OCI-LY3 (cell line): Measurements from ENCODE around the gene LBHD1.
A peak's percentile ranks its signal among the peaks of the same experiment; 100 is the strongest.

Experiments
- H2AFZ ChIP-seq: fragments of 200-600, 300-600 bp; shearing (Covaris generic); 2 replicates; pipeline ENCODE4 v1.6.0; 2014; ENCODE audit warnings: antibody characterized with exemption, low read depth, low read length
- H3K27ac ChIP-seq: fragments of 200-600, 300-600 bp; sonication (generic); 2 replicates; pipeline ENCODE4 v1.5.1; 2014; ENCODE audit warnings: mild to moderate bottlenecking, low read length, moderate library complexity, mixed read lengths
- H3K27me3 ChIP-seq: fragments of 200-600, 300-600 bp; sonication (generic); 2 replicates; pipeline ENCODE4 v1.6.1; 2014; ENCODE audit warnings: low read depth, low read length, mixed read lengths
- H3K36me3 ChIP-seq: fragments of 200-600, 300-600 bp; sonication (generic); replicated peaks from 2 replicates; pipeline ENCODE3; 2014; ENCODE audit warnings: low read depth, low read length, mixed read lengths
- H3K4me1 ChIP-seq: fragments of 300-600, 200-600 bp; sonication (generic); 2 replicates; pipeline ENCODE4 v1.6.1; 2014; ENCODE audit warnings: low read length, mixed read lengths
- H3K4me2 ChIP-seq: fragments of 200-600, 300-600 bp; sonication (generic); 2 replicates; pipeline ENCODE4 v1.6.1; 2014; ENCODE audit warnings: low read length, mixed read lengths
- H3K4me3 ChIP-seq: fragments of 300-600, 200-600 bp; sonication (generic); 2 replicates; pipeline ENCODE4 v1.5.1; 2014; ENCODE audit warnings: antibody characterized with exemption, mild to moderate bottlenecking, low read length, moderate library complexity
- H3K79me2 ChIP-seq: fragments of 300-600, 200-600 bp; shearing (Covaris generic); 2 replicates; pipeline ENCODE4 v1.6.1; 2014; ENCODE audit warnings: mild to moderate bottlenecking, low read length, mixed read lengths
- H3K9ac ChIP-seq: fragments of 300-600, 200-600 bp; shearing (Covaris generic); 2 replicates; pipeline ENCODE4 v1.6.0; 2014; ENCODE audit warnings: mild to moderate bottlenecking, low read length, moderate library complexity
- H3K9me3 ChIP-seq: fragments of 200-600, 300-600 bp; shearing (Covaris generic); 2 replicates; pipeline ENCODE4 v1.6.1; 2014; ENCODE audit warnings: low read length, mixed read lengths; ENCODE audit not compliant: insufficient read depth
- H4K20me1 ChIP-seq: fragments of 200-600, 300-600 bp; sonication (generic); 2 replicates; pipeline ENCODE4 v1.6.1; 2016; ENCODE audit warnings: low read length, mixed read lengths; ENCODE audit not compliant: insufficient read depth
- EZH2phosphoT487 ChIP-seq: fragments of 200-600 bp; shearing (Covaris generic); IDR thresholded peaks from 2 replicates; pipeline ENCODE4 v1.6.1; 2018; ENCODE audit warnings: antibody characterized with exemption, mixed run types, low read depth
- TF ChIP-seq, protein P1 (sequence below): fragments of 200-600, 300-600 bp; sonication (generic); IDR thresholded peaks from 2 replicates; pipeline ENCODE4 v1.5.1; 2014; ENCODE audit warnings: antibody characterized with exemption, low read length, low read depth

The LBHD1 gene

GRCh38 chr11:62688491-62688890 lies 16.4 kb upstream of the LBHD1 start:
- Histone ChIP-seq H2AFZ (no peak overlapping the region), H3K9ac (no peak overlapping the region), H3K36me3 (peaks cover 23% of the 10 kb centered on the region), H3K4me3 (no peak overlapping the region), H3K27me3 (no peaks in the 10 kb centered on the region), H3K79me2 (no peaks in the 10 kb centered on the region), H4K20me1 (no peaks in the 10 kb centered on the region), H3K27ac (no peak overlapping the region), H3K9me3 (no peaks in the 10 kb centered on the region), H3K4me2 (no peak overlapping the region), H3K4me1 (no peaks in the 10 kb centered on the region)
- TF ChIP-seq, protein P1, sequence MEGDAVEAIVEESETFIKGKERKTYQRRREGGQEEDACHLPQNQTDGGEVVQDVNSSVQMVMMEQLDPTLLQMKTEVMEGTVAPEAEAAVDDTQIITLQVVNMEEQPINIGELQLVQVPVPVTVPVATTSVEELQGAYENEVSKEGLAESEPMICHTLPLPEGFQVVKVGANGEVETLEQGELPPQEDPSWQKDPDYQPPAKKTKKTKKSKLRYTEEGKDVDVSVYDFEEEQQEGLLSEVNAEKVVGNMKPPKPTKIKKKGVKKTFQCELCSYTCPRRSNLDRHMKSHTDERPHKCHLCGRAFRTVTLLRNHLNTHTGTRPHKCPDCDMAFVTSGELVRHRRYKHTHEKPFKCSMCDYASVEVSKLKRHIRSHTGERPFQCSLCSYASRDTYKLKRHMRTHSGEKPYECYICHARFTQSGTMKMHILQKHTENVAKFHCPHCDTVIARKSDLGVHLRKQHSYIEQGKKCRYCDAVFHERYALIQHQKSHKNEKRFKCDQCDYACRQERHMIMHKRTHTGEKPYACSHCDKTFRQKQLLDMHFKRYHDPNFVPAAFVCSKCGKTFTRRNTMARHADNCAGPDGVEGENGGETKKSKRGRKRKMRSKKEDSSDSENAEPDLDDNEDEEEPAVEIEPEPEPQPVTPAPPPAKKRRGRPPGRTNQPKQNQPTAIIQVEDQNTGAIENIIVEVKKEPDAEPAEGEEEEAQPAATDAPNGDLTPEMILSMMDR = no peak
- no peak for TF ChIP-seq EZH2phosphoT487

DNA sequence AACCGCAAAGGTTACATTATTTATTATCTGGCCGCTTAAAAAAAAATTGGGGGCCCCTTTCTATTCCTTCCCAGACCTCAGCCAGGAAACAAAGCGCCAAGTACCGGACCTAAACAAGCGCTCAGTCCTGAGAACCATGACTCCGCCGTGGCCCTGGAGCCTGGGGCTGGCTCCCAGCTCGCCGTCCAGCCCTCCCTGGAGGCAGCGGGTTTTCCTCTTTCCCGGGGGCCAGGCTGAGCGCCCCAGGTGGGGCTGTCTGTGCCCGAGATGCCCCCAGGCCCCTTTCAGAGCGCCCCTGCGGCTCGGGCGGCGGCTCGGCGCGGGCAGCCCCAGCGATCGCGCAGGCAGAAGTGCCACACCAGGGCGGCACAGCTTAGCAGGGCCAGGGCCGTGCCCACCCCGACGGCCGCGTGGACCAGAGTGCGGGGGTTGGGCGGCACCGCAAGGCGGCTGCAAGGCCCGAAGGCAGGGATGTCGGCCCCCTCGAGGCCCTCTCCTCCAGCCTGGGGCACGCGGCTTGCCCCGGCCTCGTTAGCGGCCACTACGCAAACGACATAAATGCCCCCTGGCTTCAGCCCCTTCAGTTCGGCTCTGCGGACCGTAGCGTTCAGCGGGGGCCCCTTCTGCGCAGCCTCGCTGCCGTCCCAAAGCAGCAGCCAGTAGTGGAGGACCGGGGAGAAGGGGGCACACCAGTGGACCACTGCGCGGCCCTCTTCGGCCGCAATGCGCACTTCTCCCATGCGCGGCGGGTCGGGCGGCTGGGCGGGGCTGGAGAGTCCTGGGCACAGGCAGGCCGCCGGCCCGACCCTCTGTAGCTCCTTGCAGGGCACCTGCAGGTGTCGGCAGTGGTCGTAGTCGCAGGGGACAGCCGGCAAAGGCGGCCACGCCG lies 15.7 kb upstream of the LBHD1 start:
- Histone ChIP-seq H4K20me1 (no peaks in the 10 kb centered on the region), H3K27me3 (no peaks in the 10 kb centered on the region), H3K36me3 (peaks cover 18% of the 10 kb centered on the region), H3K4me3 (no peak overlapping the region), H3K9ac (no peak overlapping the region), H3K4me1 (no peaks in the 10 kb centered on the region), H3K27ac (no peak overlapping the region), H2AFZ (no peak overlapping the region), H3K9me3 (no peaks in the 10 kb centered on the region), H3K4me2 (no peak overlapping the region), H3K79me2 (no peaks in the 10 kb centered on the region)
- TF ChIP-seq, protein P1 = no peak
- no peak for TF ChIP-seq EZH2phosphoT487

DNA sequence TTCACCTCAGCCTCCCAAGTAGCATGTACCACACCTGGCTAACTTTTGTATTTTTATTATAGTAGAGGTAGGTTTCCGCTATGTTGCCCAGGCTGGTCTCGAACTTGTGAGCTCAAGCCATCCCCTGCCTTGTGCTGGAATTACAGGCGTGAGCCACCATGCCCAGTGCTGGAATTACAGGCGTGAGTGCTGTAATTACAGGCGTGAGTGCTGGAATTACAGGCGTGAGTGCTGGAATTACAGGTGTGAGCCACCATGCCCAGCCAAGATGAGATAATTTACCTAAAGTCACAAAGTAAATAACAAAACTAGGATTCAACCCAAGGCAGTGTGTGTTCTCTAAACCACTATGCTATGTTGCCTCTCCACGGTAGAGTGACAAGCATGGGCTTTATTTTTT lies 10.5 kb upstream of the LBHD1 start:
- Histone ChIP-seq H4K20me1 (no peaks in the 10 kb centered on the region), H3K27me3 (no peaks in the 10 kb centered on the region), H2AFZ (no peak overlapping the region), H3K79me2 (peaks cover 14% of the 10 kb centered on the region), H3K27ac (no peak overlapping the region), H3K4me3 (no peak overlapping the region), H3K9me3 (no peaks in the 10 kb centered on the region), H3K9ac (no peak overlapping the region), H3K4me1 (peaks cover 19% of the 10 kb centered on the region), H3K4me2 (no peak overlapping the region), H3K36me3 (peaks cover 1% of the 10 kb centered on the region)
- TF ChIP-seq, protein P1 = no peak
- no peak for TF ChIP-seq EZH2phosphoT487

- H3K9ac ChIP-seq = peak overlapping the region; percentile 31; the same call in 1 of the 2 replicates
- peaks cover 19% of the 10 kb centered on the region for H3K4me1 ChIP-seq
- peak overlapping the region; percentile 48 for H3K4me2 ChIP-seq
- no peaks in the 10 kb centered on the region for H4K20me1 ChIP-seq
- no peaks in the 10 kb centered on the region for H3K27me3 ChIP-seq
- peaks cover 15% of the 10 kb centered on the region for H3K36me3 ChIP-seq
- no peak for TF ChIP-seq EZH2phosphoT487
- TF ChIP-seq, protein P1 = peak; percentile 72
- H2AFZ ChIP-seq = peak overlapping the region; percentile 95
- peaks cover 28% of the 10 kb centered on the region for H3K79me2 ChIP-seq
- peak overlapping the region; percentile 44 for H3K27ac ChIP-seq
- H3K9me3 ChIP-seq = no peaks in the 10 kb centered on the region
- H3K4me3 ChIP-seq = peak overlapping the region; percentile 56
Measured at GRCh38 chr11:62680825-62681240, 8.8 kb upstream of the LBHD1 start.
